ENCODE results near the gene TKTL1.
A peak's percentile ranks its signal among the peaks of the same experiment; 100 is the strongest.
"Not testable (repeated sequence)": the region's sequence is repeated elsewhere in the genome, so short reads cannot be mapped to it uniquely, and the experiment has no call there.

Gene TKTL1

GRCh38 chrX:154310616-154311536, 15.3 kb downstream of the TKTL1 start:
- peak; percentile 26 for DNase-seq

DNA sequence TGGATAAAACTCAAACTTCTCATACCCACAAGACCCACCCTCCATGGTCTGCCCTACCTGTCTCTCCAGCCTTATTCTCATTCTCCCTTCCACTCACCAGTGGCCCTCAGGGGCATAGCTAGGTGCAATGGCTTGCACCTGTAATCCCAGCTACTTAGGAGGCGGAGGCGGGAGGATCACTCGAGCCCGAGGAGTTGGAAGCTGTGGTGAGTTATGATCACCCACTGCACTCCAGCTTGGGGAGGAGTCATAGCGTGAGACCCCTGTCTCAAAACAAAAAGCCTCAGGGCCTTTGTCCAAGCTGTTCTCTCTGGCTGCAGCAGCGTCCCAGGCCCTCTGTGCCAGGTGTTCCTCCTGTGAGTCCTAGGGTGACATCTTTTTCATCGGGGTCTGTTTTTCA, 16.5 kb downstream of the TKTL1 start:
- no peak for DNase-seq

GRCh38 chrX:154313147-154313546, 17.6 kb downstream of the TKTL1 start:
- peak; percentile 64 for DNase-seq

- no peak for DNase-seq
Observed at GRCh38 chrX:154315416-154315815, 19.8 kb downstream of the TKTL1 start.

GRCh38 chrX:154317391-154317995, 21.9 kb downstream of the TKTL1 start:
- DNase-seq = no peak

DNA sequence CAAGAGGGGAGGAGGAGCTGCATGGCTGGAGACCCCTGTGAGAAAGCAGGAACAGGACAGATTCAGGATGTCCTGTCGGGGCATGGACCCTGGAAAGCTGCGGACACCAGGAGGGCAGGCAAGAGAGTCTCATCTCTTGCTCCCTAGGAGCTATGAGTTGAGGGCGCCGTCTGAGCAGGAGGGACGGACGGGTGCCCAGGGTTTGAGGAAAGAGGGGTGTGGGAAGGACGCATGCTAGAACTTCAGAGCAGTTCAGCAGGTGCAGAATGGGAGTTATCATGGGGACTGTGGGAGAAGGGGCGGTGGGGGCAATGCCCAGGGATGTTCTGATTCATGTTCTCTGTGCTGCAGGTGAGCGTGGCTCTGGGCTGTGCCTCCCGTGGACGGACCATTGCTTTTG, 24.8 kb downstream of the TKTL1 start:
- no peak for DNase-seq

DNA sequence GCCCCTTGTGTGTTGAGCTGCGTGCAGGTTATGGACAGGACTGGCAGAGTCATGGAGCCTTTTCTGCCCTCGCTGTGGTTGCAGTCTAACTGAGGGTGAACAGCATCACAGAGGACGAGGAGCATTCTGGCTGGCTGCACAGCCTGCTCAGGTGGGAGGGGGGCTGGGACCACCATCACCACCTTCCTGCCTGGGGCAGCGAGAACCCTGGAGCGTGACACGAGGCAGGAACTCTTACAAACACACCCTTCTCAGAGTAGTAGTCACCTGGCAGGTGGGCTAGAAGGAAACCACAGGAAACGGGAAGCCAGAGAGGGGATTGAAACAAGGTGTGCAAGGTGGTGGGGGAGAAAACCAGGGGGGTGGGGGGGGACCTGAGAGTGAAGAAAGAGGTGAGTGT, 25.6 kb downstream of the TKTL1 start:
- DNase-seq = no peak

- DNase-seq = no peak
Observed at GRCh38 chrX:154321594-154321993, 26.0 kb downstream of the TKTL1 start.

- DNase-seq = no peak
Observed at GRCh38 chrX:154322890-154323289, 27.3 kb downstream of the TKTL1 start.

GRCh38 chrX:154323537-154323936, 27.9 kb downstream of the TKTL1 start:
- no peak for DNase-seq

- DNase-seq = no peak
Observed at GRCh38 chrX:154325541-154325940, 29.9 kb downstream of the TKTL1 start.

GRCh38 chrX:154327038-154327820, 31.6 kb downstream of the TKTL1 start:
- DNase-seq = no peak

DNA sequence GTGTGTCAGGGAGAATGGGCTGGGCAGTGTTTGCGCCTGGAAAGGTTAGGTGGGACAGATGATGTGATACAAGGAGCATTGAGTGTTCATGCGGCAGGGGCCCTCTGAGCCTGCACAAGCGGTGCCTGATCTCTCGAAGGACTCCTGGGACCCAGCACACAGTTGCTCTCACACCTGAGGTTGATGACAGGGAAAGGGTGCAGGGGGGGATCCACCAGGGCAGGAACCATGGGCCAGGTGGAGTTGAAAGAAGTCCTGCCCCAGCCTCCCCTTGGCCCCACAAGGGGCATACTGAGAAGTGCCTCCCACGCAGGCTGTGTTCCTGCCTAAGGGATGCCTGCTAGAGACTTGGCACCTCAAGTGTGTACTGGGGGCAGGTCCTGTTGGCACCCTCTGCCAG, 33.1 kb downstream of the TKTL1 start:
- no peak for DNase-seq

DNA sequence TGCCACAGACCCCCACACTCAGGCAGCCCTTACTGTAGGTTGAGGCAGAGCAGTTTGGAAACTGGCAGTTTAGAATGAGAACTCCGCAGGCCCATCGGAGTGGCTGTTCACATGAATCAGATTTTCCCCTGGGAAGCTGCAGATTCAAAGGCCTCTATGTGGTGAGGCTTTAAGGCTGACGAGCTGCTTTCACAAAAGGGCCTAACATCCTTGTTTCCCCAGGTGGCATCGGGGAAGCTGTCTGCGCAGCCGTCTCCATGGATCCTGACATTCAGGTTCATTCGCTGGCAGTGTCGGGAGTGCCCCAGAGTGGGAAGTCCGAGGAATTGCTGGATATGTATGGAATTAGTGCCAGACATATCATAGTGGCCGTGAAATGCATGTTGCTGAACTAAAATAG, 33.7 kb downstream of the TKTL1 start:
- no peak for DNase-seq

DNA sequence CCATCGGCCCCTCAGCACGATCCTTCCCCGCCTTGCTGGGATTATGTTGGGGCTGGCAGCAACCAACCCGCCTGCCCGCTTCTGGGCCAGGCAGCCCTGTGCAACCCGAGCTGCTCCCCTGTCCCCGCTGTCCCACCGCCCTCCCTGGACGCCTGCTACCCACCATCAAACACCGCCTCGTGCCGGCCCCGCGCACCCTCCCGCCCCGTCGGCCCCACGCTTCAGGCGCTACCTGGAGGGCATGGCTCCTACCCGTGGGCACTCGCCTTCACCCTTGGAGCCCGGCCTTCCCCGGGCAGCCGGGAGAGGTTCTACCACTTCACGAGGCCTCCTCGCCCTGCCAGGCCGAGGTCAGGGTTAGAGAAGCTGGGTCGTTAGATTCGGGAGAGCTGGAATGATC, 37.0 kb downstream of the TKTL1 start:
- no peak for DNase-seq

DNA sequence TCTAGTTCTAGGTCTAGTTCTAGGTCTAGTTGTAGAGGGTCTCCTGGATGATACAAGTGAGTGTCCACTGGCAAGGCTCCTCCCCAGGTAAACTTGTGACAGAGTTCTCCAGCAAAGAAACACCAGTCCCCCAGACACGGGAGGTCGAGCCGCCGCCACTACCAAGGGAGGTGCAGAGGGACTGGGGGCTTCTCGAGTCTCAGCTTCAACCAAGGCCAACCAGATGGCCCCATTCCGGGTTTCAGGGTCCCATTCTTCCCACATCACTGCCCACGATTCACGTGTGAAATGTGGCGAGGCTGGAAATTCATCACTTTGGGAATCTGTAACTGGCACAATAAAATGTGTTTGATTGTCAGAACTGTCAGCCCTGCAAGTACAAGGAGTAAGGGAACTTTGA, 37.5 kb downstream of the TKTL1 start:
- no peak for DNase-seq

GRCh38 chrX:154333837-154334271, 38.3 kb downstream of the TKTL1 start:
- no peak for DNase-seq

- no peak for DNase-seq
Observed at GRCh38 chrX:154334496-154334895, 38.9 kb downstream of the TKTL1 start.

DNA sequence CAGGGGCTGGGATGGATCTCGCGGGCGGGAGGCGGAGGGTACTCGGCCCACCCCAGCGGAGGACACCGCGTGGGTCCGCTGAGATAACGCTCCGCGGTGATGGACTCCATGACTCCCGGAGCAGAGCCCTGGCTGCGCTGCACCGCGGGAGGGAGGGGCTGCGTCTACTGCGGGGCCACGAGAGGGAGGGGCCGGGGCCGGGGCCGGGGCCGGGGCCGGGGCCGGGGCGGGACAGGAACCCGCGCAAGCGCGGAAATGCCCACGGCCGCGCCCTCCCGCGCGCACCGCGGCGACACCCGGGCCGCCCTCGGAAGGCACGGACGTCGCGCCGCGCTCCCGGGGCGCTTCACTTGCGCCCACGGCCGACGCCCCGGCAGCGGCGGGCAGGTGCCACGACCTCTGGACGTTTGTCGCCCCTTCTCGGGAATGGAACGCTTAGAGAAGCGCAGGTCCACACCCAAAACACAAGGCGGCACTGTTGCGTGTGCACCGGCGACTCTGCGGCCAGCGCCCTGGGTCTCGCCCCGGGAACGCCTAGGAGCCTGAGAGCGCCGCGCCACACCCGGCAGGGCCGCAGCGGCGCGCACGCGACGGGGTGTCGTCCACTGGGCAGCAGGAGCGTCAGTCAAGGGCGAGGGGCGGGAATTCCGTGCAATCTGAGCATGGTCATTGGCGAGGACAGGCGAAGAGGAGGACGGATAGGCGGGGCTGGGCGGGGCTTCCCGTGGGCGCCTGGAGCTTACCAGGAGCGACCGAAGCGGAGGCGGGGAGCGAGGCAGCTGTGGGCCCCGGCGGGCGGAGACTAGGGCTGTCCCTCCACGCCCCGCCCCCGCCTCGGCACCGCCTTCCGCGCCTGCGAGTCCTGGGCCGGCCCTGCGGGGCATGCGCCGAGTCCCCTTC, 46.1 kb downstream of the TKTL1 start:
- DNase-seq = not testable (repeated sequence)

- DNase-seq = not testable (repeated sequence)
Observed at GRCh38 chrX:154343063-154343462, 47.5 kb downstream of the TKTL1 start.

DNA sequence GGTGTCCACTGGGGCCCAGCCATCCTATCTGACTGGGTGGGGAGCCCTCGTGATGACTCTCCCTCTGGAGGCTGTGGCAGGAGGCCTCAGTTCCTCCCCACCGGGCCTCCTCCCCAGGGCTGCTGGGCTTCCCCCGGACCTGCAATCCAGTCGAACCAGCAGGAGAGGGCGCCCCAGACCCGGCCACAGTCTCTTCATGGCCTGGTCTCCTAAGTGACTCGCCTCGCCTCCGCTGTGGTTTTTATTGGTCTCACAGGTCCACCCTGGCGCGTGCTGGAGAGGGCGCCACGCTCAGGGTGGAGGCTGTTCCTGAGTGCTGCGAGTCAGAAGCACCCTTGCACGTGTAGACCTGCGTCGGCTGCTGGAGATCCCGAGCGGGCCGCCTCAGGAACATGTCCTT, 48.0 kb downstream of the TKTL1 start:
- DNase-seq = not testable (repeated sequence)

DNA sequence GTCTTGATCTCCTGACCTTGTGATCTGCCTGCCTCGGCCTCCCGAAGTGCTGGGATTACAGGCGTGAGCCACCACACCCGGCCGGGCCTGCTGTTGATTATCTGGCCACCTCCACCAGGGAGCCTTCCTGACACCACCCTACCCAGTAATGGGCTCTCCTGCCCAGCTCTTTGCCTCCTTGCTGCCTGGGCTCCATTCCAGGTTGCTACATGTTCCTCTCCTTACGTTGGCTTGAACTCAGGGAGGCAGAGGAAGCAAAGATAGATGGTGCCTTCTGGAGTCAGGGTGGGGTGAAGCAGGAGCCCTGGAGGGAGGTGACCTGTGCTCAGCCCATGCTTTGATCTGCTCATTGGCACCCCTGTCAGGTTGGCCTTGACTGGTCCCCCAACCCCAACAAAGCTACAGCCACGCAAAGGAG, 52.5 kb downstream of the TKTL1 start:
- no peak for DNase-seq
